K562 (cell line): ENCODE measurements around the gene SUMF1. TPM values are rescaled to one million over a fixed set of nuclear protein-coding genes. Genes with fewer than 3 reads are reported as not detected.

Experiments
- ATAC-seq: fragments of 200-7000 bp; cut with Tn5 transposase; 3 replicates; pipeline ENCODE4 v1.9.1; 2020; ENCODE audit warnings: moderate library complexity
- BruUV-seq: library from RNA; stranded (reverse); fragments of 400-500 nt; replicated peaks from 2 replicates; lab custom pipeline; 2021; lab: Mats Ljungman, UMichigan
- CTCF ChIA-PET: fragments of 300-600 bp; formaldehyde crosslinking; extraction: SDS; loops from one replicate; lab custom pipeline; 2021; ENCODE audit warnings: low intra/inter-chr PET ratio; lab: Yijun Ruan, JAX
- POLR2A ChIA-PET: fragments of 300-600, 350-650 bp; sonication (Branson Sonifier 250); formaldehyde crosslinking; extraction: SDS; loops from one replicate; lab custom pipeline; 2021; ENCODE audit warnings: antibody characterized with exemption, inconsistent platforms; lab: Yijun Ruan, JAX
- DNase-seq, 4 experiments: peaks; one replicate each; pipeline versions ENCODE4 v3.0.0 to v3.0.0-alpha.2; 2011 to 2018; ENCODE audit warnings: low spot score in 3 of 4, mixed read lengths in 3 of 4; ENCODE audit errors: extremely low read depth in 1 of 4
- FAIRE-seq: peaks from 2 replicates; lab custom pipeline; 2011; peaks lifted over from hg19 to GRCh38; lab: Jason Lieb, UNC
- H2AFZ ChIP-seq: 2 replicates; pipeline ENCODE4 v1.6.0; 2011; ENCODE audit warnings: low read depth, low read length, control low read depth, inconsistent platforms
- H3K27ac ChIP-seq: fragments of 200-600 bp; 3 replicates; pipeline ENCODE4 v1.8.0; 2011; ENCODE audit warnings: low read depth, mild to moderate bottlenecking, control low read depth, inconsistent platforms, low read length, moderate library complexity, mixed read lengths; ENCODE audit errors: extremely low read depth
- H3K27me3 ChIP-seq, 2 experiments: fragments of 300-600 bp in 1 of 2; 2 replicates in 1 of 2; 3 replicates in 1 of 2; pipeline versions ENCODE4 v1.6.0 to v1.8.0; 2011; ENCODE audit warnings: inconsistent platforms in 2 of 2, low read length in 2 of 2, mild to moderate bottlenecking in 1 of 2, mixed read lengths in 1 of 2, moderate library complexity in 1 of 2; ENCODE audit not compliant: control insufficient read depth in 2 of 2, insufficient read depth in 2 of 2
- H3K36me3 ChIP-seq: fragments of 300-600 bp; 3 replicates; pipeline ENCODE4 v1.8.0; 2011; ENCODE audit warnings: mild to moderate bottlenecking, low read length, inconsistent platforms; ENCODE audit not compliant: control insufficient read depth, insufficient read depth
- H3K4me1 ChIP-seq, 2 experiments: fragments of 200-600 bp in 1 of 2; replicated peaks in 1 of 2; 2 replicates in 1 of 2; 3 replicates in 1 of 2; pipeline versions ENCODE4 v1.5.1 to v1.8.0; 2011; ENCODE audit warnings: inconsistent platforms in 2 of 2, low read length in 2 of 2, mild to moderate bottlenecking in 1 of 2, mixed read lengths in 1 of 2, moderate library complexity in 1 of 2; ENCODE audit not compliant: control insufficient read depth in 2 of 2, insufficient read depth in 2 of 2
- H3K4me2 ChIP-seq: 2 replicates; pipeline ENCODE4 v1.6.1; 2011; ENCODE audit warnings: low read length, control low read depth, inconsistent platforms, mixed read lengths; ENCODE audit not compliant: insufficient read depth
- H3K4me3 ChIP-seq: fragments of 200-600 bp; sonication (generic), shearing (Covaris generic); 2 replicates; pipeline ENCODE4 v1.5.1; 2016; ENCODE audit warnings: control low read depth, inconsistent platforms
- H3K79me2 ChIP-seq: fragments of 200-600 bp; 3 replicates; pipeline ENCODE4 v1.8.0; 2011; ENCODE audit warnings: low read length, inconsistent platforms; ENCODE audit not compliant: control insufficient read depth, insufficient read depth
- H3K9ac ChIP-seq, 2 experiments: 2 replicates each; pipeline versions ENCODE4 v1.6.0 to v1.6.1; 2011; ENCODE audit warnings: low read depth in 2 of 2, low read length in 2 of 2, control low read depth in 1 of 2, inconsistent platforms in 1 of 2, mild to moderate bottlenecking in 1 of 2, mixed read lengths in 1 of 2; ENCODE audit not compliant: insufficient read depth in 1 of 2
- H3K9me1 ChIP-seq: one replicate; pipeline ENCODE4 v1.6.0; 2011; ENCODE audit warnings: inconsistent platforms, mild to moderate bottlenecking, low read length, moderate library complexity; ENCODE audit not compliant: control insufficient read depth, insufficient read depth
- H3K9me3 ChIP-seq: replicated peaks from 2 replicates; pipeline ENCODE4 v1.5.1; 2011; ENCODE audit warnings: low read depth, low read length, inconsistent platforms; ENCODE audit not compliant: control insufficient read depth, insufficient read depth
- H4K20me1 ChIP-seq: replicated peaks from 2 replicates; pipeline ENCODE4 v1.6.1; 2011; ENCODE audit warnings: low read length, inconsistent platforms, mixed read lengths; ENCODE audit not compliant: control insufficient read depth, insufficient read depth
- AFF1 ChIP-seq, 2 experiments: fragments of 450-650 bp; IDR thresholded peaks; 2 replicates each; pipeline ENCODE4 v1.6.1; 2018; ENCODE audit warnings: mild to moderate bottlenecking in 2 of 2, low read depth in 1 of 2; ENCODE audit not compliant: partially characterized antibody in 2 of 2
- BCOR ChIP-seq: fragments of 450-650 bp; IDR thresholded peaks from 2 replicates; pipeline ENCODE4 v1.6.1; 2016
- CBFA2T3 ChIP-seq: fragments of 450-650 bp; IDR thresholded peaks from 2 replicates; pipeline ENCODE4 v1.6.1; 2017
- CSDE1 ChIP-seq, 2 experiments: fragments of 450-650 bp; IDR thresholded peaks; 2 replicates each; pipeline ENCODE4 v1.6.1; 2016; ENCODE audit warnings: mild to moderate bottlenecking in 1 of 2
- DDX20 ChIP-seq: fragments of 450-650 bp; IDR thresholded peaks from 2 replicates; pipeline ENCODE4 v1.6.1; 2016; ENCODE audit warnings: missing genetic modification characterization, low read depth, mild to moderate bottlenecking, missing compliant biosample characterization, moderate library complexity
- FOXO4 ChIP-seq: fragments of 450-650 bp; formaldehyde crosslinking; IDR thresholded peaks from 2 replicates; pipeline ENCODE4 v1.4.0; 2020; ENCODE audit warnings: mild to moderate bottlenecking, moderate library complexity
- MEIS2 ChIP-seq: fragments of 450-650 bp; IDR thresholded peaks from 2 replicates; pipeline ENCODE4 v1.6.1; 2014; ENCODE audit warnings: mild to moderate bottlenecking; ENCODE audit not compliant: partially characterized antibody
- MTF1 ChIP-seq: fragments of 250-450 bp; sonication (Bioruptor Pico); IDR thresholded peaks from 2 replicates; pipeline ENCODE4 v1.9.0; 2021; ENCODE audit warnings: moderate library complexity, mild to moderate bottlenecking, inconsistent platforms, borderline replicate concordance
- NCOR1 ChIP-seq: fragments of 450-650 bp; IDR thresholded peaks from 2 replicates; pipeline ENCODE4 v1.6.1; 2016; ENCODE audit warnings: mild to moderate bottlenecking, moderate library complexity
- NFATC3 ChIP-seq: fragments of 450-650 bp; IDR thresholded peaks from 2 replicates; pipeline ENCODE4 v1.6.1; 2017; ENCODE audit warnings: mild to moderate bottlenecking
- NFRKB ChIP-seq: fragments of 450-650 bp; IDR thresholded peaks from 2 replicates; pipeline ENCODE4 v1.6.1; 2016; ENCODE audit warnings: low read depth
- SNIP1 ChIP-seq: fragments of 450-650 bp; IDR thresholded peaks from 2 replicates; pipeline ENCODE4 v1.7.1; 2017; ENCODE audit warnings: low read depth, mild to moderate bottlenecking
- STAT5A ChIP-seq: IDR thresholded peaks from 2 replicates; pipeline ENCODE4 v1.6.1; 2012; ENCODE audit warnings: low read length, inconsistent platforms, borderline replicate concordance
- TCF3 ChIP-seq: sonication (generic); formaldehyde crosslinking; IDR thresholded peaks from 2 replicates; pipeline ENCODE4 v1.4.0; 2020; ENCODE audit warnings: mild to moderate bottlenecking, missing genetic modification reagents
- TEAD1 ChIP-seq, 2 experiments: fragments of 450-650 bp in 1 of 2; sonication (generic) in 1 of 2; formaldehyde crosslinking; IDR thresholded peaks; 2 replicates each; pipeline versions ENCODE4 v1.4.0 to v1.8.0; 2020 to 2022; ENCODE audit warnings: mild to moderate bottlenecking in 2 of 2, missing genetic modification reagents in 1 of 2
- TEAD4 ChIP-seq, 2 experiments: sonication (generic) in 1 of 2; formaldehyde crosslinking in 1 of 2; IDR thresholded peaks; 2 replicates each; pipeline versions ENCODE4 v1.6.1 to v1.8.0; 2012 to 2022; ENCODE audit warnings: borderline replicate concordance in 1 of 2, inconsistent platforms in 1 of 2, low read length in 1 of 2, mild to moderate bottlenecking in 1 of 2, missing genetic modification reagents in 1 of 2
- ZNF134 ChIP-seq: fragments of 250-450 bp; sonication (Bioruptor Pico); conservative IDR thresholded peaks from 2 replicates; pipeline ENCODE4 v1.4.0; 2020
- ZNF316 ChIP-seq: fragments of 450-650 bp; IDR thresholded peaks from 2 replicates; pipeline ENCODE4 v1.6.1; 2016
- ZNF778 ChIP-seq: fragments of 450-650 bp; formaldehyde crosslinking; IDR thresholded peaks from 2 replicates; pipeline ENCODE4 v1.4.0; 2020; ENCODE audit warnings: mild to moderate bottlenecking, moderate library complexity
- WGBS: fragments of 100-300 bp; shearing (Covaris generic); methylation state at CpG from one replicate; pipeline ENCODE4 v1.1.6; 2016; ENCODE audit warnings: low coverage, mixed read lengths; ENCODE audit not compliant: insufficient coverage; ENCODE audit errors: missing lambda C conversion rate; 5-methylcytosine and 5-hydroxymethylcytosine counted together
- in situ Hi-C: fragments of 300-500 bp; cut with MboI; formaldehyde crosslinking; loops from 4 replicates; pipeline ENCODE4 v1.15.0; 2018; ENCODE audit warnings: inconsistent platforms, mixed read lengths
- intact Hi-C: fragments of 100-400 bp; cut with micrococcal nuclease; formaldehyde crosslinking; loops from 2 replicates; pipeline ENCODE4 v1.14.2; 2022
- polyA plus RNA-seq, 8 experiments: library from polyadenylated mRNA; depleted of rRNA in 4 of 8; stranded (reverse) in 5 of 8; unstranded in 3 of 8; fragments of >200 nt; fragmentation: Nextera tagmentation in 2 of 8; fragmentation: Illumina TruSeq in 1 of 8; extraction: Ambion mirVana in 2 of 8; extraction: Trizol in 1 of 8; gene quantifications; 2 replicates each; pipeline versions ENCODE4 v1.2.1 to v1.2.3, GENCODE V29; 2011 to 2014; ENCODE audit warnings: inconsistent platforms in 1 of 8, missing spikeins in 1 of 8
- total RNA-seq, 7 experiments: library from RNA; depleted of rRNA in 6 of 7; stranded (reverse); fragments of >200 nt in 6 of 7; fragmentation: Illumina TruSeq in 2 of 7; extraction: Trizol in 2 of 7; gene quantifications; 2 replicates each; pipeline versions ENCODE4 v1.2.1 to v1.2.3, GENCODE V29; 2011 to 2021; ENCODE audit warnings: low replicate concordance in 1 of 7

SUMF1 gene
- total and polyA plus RNA-seq, 9 of the 15 experiments (the other 6 are each of a cell fraction or from before 2014, with no cell fraction given), result 1.3 to 7.4 (median 4.2) TPM

GRCh38 chr3:4462369-4463040 is 4.6 kb downstream of the SUMF1 start:
- Histone ChIP-seq H3K9me1 (no peaks in the 10 kb centered on the region), H3K4me1 (peaks cover 14 to 17% of the 10 kb centered on the region in 2 experiments; a peak in 4 of 5 replicates), H3K9ac (no peak overlapping the region), H3K4me2 (peak overlapping the region; percentile 32; the same call in 1 of the 2 replicates), H3K79me2 (peaks cover 2% of the 10 kb centered on the region; the same call in 1 of the 3 replicates), H4K20me1 (no peaks in the 10 kb centered on the region), H2AFZ (no peak overlapping the region), H3K9me3 (no peaks in the 10 kb centered on the region), H3K36me3 (no peaks in the 10 kb centered on the region), H3K27ac (no peak overlapping the region), H3K4me3 (no peak overlapping the region), H3K27me3 (no peaks in the 10 kb centered on the region)
- 8% methylated on average over 3 of the region's 3 CpGs for WGBS
- in situ Hi-C loops, result no loop called here
- peak in 2 of 4 experiments; percentile 47 to 48 for DNase-seq
- ChIA-PET POLR2A (interaction anchor here (0.6 to 1.5 kb wide), 8 partner anchors 8 to 525 kb away, joined by 3 to 4 read pairs (median 3); no protein-coding TSS in a partner anchor), CTCF (no interaction called here)
- ATAC-seq, result peak; percentile 8; the same call in 1 of the 3 replicates
- FAIRE-seq, result no peak
- intact Hi-C loops, result loop anchor here (10.0 kb wide), 1 partner anchor 108 kb away; no protein-coding TSS in a partner anchor
- BruUV-seq, result no TSS peak
- TF ChIP-seq TCF3 (CRISPR knock-in tag) (peak; percentile 75), CBFA2T3 (peak; percentile 85), SNIP1 (no peak), BCOR (peak; percentile 57), MEIS2 (peak; percentile 81), MTF1 (CRISPR knock-in tag) (no peak), TEAD1 (CRISPR knock-in tag; IDR thresholded peaks at IDR 0.05) (no peak), ZNF316 (no peak), NFATC3 (no peak), DDX20 (no peak), NFRKB (no peak), ZNF134 (no peak), TEAD4 (IDR thresholded peaks at IDR 0.05; ENCODE audit: low read length) (peak; percentile 77), TEAD4 (CRISPR knock-in tag; IDR thresholded peaks at IDR 0.05; ENCODE audit: borderline replicate concordance) (no peak), CSDE1 (IDR thresholded peaks at IDR 0.05) (no peak), ZNF778 (CRISPR knock-in tag) (no peak), FOXO4 (no peak), STAT5A (no peak; the same call in 1 of the 2 replicates), AFF1 (IDR thresholded peaks at IDR 0.05; ENCODE audit: low read depth in 1 of 2, partially characterized antibody in 2 of 2) (no peak), NCOR1 (peak; percentile 72)
